ENCODE data around the gene PHF24.

The PHF24 gene

GRCh38 chr9:34988218-34989002 is 30.3 kb downstream of the PHF24 start:
- no peak for TF ChIP-seq CREB5 (CRISPR knock-in tag; IDR thresholded peaks at IDR 0.05; ENCODE audit: low read depth)
- no peak for TF ChIP-seq ZNF565 (CRISPR knock-in tag; conservative IDR thresholded peaks at IDR 0.05; ENCODE audit: low read depth)
- TF ChIP-seq PPARA (CRISPR knock-in tag; IDR thresholded peaks at IDR 0.05; ENCODE audit: borderline replicate concordance), result no peak
- no peak for TF ChIP-seq SNAI2 (CRISPR knock-in tag; IDR thresholded peaks at IDR 0.05)
- no peak for TF ChIP-seq ZNF70 (CRISPR knock-in tag; IDR thresholded peaks at IDR 0.05)
- TF ChIP-seq RARB (CRISPR knock-in tag; IDR thresholded peaks at IDR 0.05), result no peak
- TF ChIP-seq TSHZ2 (CRISPR knock-in tag; IDR thresholded peaks at IDR 0.05), result no peak
- no peak for TF ChIP-seq ESRRG (CRISPR knock-in tag; IDR thresholded peaks at IDR 0.05)
- no peak for TF ChIP-seq CSRNP3 (CRISPR knock-in tag; IDR thresholded peaks at IDR 0.05)
- no peak for TF ChIP-seq GLIS3 (CRISPR knock-in tag; IDR thresholded peaks at IDR 0.05)
- TF ChIP-seq ARNTL (CRISPR knock-in tag; IDR thresholded peaks at IDR 0.05; ENCODE audit: borderline replicate concordance, low read depth), result no peak
- ATAC-seq, result no peak

GRCh38 chr9:34989003-34989945 is 31.2 kb downstream of the PHF24 start, which contains the start of gene DNAJB5:
Gene DNAJB5 (plus strand): TSS chr9:34989745. CDS start chr9:34990631, 886 bp downstream.
- no peak for TF ChIP-seq TSHZ2 (CRISPR knock-in tag; IDR thresholded peaks at IDR 0.05)
- no peak for TF ChIP-seq ZNF565 (CRISPR knock-in tag; conservative IDR thresholded peaks at IDR 0.05; ENCODE audit: low read depth)
- peak; percentile 98; the same call in 1 of the 2 replicates for TF ChIP-seq PATZ1 (CRISPR knock-in tag; IDR thresholded peaks at IDR 0.05; ENCODE audit: borderline replicate concordance)
- TF ChIP-seq GLIS3 (CRISPR knock-in tag; IDR thresholded peaks at IDR 0.05), result 0 out of 2 replicates have a peak, but pooled peaks have one; percentile 7
- peak; percentile 38; the same call in 1 of the 2 replicates for TF ChIP-seq ZFP3 (CRISPR knock-in tag; IDR thresholded peaks at IDR 0.05)
- ATAC-seq, result peak; percentile 93

GRCh38 chr9:34989946-34990635 is 32.0 kb downstream of the PHF24 start:
- TF ChIP-seq ZFP3 (CRISPR knock-in tag; IDR thresholded peaks at IDR 0.05), result 0 out of 2 replicates have a peak, but pooled peaks have one; percentile 6
- TF ChIP-seq CSRNP3 (CRISPR knock-in tag; IDR thresholded peaks at IDR 0.05), result no peak
- no peak for TF ChIP-seq ESRRG (CRISPR knock-in tag; IDR thresholded peaks at IDR 0.05)
- no peak for TF ChIP-seq PPARA (CRISPR knock-in tag; IDR thresholded peaks at IDR 0.05; ENCODE audit: borderline replicate concordance)
- ATAC-seq, result peak; percentile 7; the same call in 2 of the 3 replicates
